HEK293T (cell line): ENCODE results near the gene PHF20.

ENCODE experiments used
- CTCF ChIA-PET: fragments of 350-600 bp; formaldehyde crosslinking; extraction: SDS; loops from one replicate; lab custom pipeline; 2021; ENCODE audit warnings: antibody characterized with exemption, inconsistent platforms; lab: Yijun Ruan, JAX
- POLR2A ChIA-PET: fragments of 350-600 bp; formaldehyde crosslinking; extraction: SDS; loops from one replicate; lab custom pipeline; 2020; ENCODE audit warnings: antibody characterized with exemption, inconsistent platforms; lab: Yijun Ruan, JAX
- DNase-seq: peaks from one replicate; pipeline ENCODE4 v3.0.0; 2012; ENCODE audit warnings: mixed read lengths; ENCODE audit errors: extremely low spot score
- ARNT ChIP-seq: fragments of 450-650 bp; IDR thresholded peaks from 2 replicates; pipeline ENCODE4 v1.6.1; 2017; ENCODE audit warnings: mild to moderate bottlenecking
- BHLHE40 ChIP-seq: fragments of 450-650 bp; IDR thresholded peaks from 2 replicates; pipeline ENCODE4 v1.6.1; 2016; ENCODE audit warnings: mild to moderate bottlenecking, moderate library complexity, borderline replicate concordance
- CTBP1 ChIP-seq: fragments of 450-650 bp; IDR thresholded peaks from 2 replicates; pipeline ENCODE4 v1.6.1; 2016; ENCODE audit warnings: borderline replicate concordance
- ELF4 ChIP-seq: fragments of 450-650 bp; IDR thresholded peaks from 2 replicates; pipeline ENCODE4 v1.6.1; 2017; ENCODE audit warnings: antibody characterized with exemption
- FOXA1 ChIP-seq: fragments of 450-650 bp; IDR thresholded peaks from 2 replicates; pipeline ENCODE4 v1.6.1; 2016; ENCODE audit warnings: mild to moderate bottlenecking
- FOXK2 ChIP-seq: fragments of 450-650 bp; IDR thresholded peaks from 2 replicates; pipeline ENCODE4 v1.6.1; 2016; ENCODE audit warnings: mild to moderate bottlenecking
- FOXM1 ChIP-seq: fragments of 450-650 bp; IDR thresholded peaks from 2 replicates; pipeline ENCODE4 v1.6.1; 2017; ENCODE audit warnings: mild to moderate bottlenecking, borderline replicate concordance
- HDGF ChIP-seq: fragments of 450-650 bp; IDR thresholded peaks from 2 replicates; pipeline ENCODE4 v1.6.1; 2017; ENCODE audit warnings: antibody characterized with exemption, borderline replicate concordance
- L3MBTL2 ChIP-seq: fragments of 450-650 bp; conservative IDR thresholded peaks from 2 replicates; pipeline ENCODE4 v1.6.1; 2016; ENCODE audit warnings: mild to moderate bottlenecking
- LEF1 ChIP-seq: fragments of 450-650 bp; IDR thresholded peaks from 2 replicates; pipeline ENCODE4 v1.6.1; 2017; ENCODE audit warnings: mild to moderate bottlenecking, borderline replicate concordance
- NFRKB ChIP-seq: fragments of 450-650 bp; IDR thresholded peaks from 2 replicates; pipeline ENCODE4 v1.6.1; 2016; ENCODE audit warnings: mild to moderate bottlenecking, moderate library complexity
- SP1 ChIP-seq: fragments of 450-650 bp; IDR thresholded peaks from 2 replicates; pipeline ENCODE4 v1.6.1; 2017
- SUZ12 ChIP-seq: fragments of 450-650 bp; IDR thresholded peaks from 2 replicates; pipeline ENCODE4 v1.6.1; 2016; ENCODE audit warnings: mild to moderate bottlenecking
- TARDBP ChIP-seq: fragments of 450-650 bp; IDR thresholded peaks from 2 replicates; pipeline ENCODE4 v1.6.1; 2016
- ZNF384 ChIP-seq: fragments of 450-650 bp; IDR thresholded peaks from 2 replicates; pipeline ENCODE4 v1.6.1; 2016
- TF ChIP-seq, protein P1 (sequence below): fragments of 450-650 bp; IDR thresholded peaks from 2 replicates; pipeline ENCODE4 v1.6.1; 2016

The PHF20 gene

GRCh38 chr20:35904982-35905663, 133.3 kb downstream of the PHF20 start:
- ChIA-PET POLR2A (no interaction called here), CTCF (no interaction called here)
- DNase-seq, result no peak
- TF ChIP-seq L3MBTL2, result no peak
- no peak for TF ChIP-seq FOXM1
- no peak for TF ChIP-seq SUZ12
- TF ChIP-seq TARDBP, result no peak
- no peak for TF ChIP-seq HDGF
- TF ChIP-seq FOXK2, result no peak
- TF ChIP-seq ELF4, result no peak
- no peak for TF ChIP-seq SP1
- TF ChIP-seq FOXA1, result no peak
- TF ChIP-seq, protein P1, sequence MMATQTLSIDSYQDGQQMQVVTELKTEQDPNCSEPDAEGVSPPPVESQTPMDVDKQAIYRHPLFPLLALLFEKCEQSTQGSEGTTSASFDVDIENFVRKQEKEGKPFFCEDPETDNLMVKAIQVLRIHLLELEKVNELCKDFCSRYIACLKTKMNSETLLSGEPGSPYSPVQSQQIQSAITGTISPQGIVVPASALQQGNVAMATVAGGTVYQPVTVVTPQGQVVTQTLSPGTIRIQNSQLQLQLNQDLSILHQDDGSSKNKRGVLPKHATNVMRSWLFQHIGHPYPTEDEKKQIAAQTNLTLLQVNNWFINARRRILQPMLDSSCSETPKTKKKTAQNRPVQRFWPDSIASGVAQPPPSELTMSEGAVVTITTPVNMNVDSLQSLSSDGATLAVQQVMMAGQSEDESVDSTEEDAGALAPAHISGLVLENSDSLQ, result no peak
- TF ChIP-seq ARNT, result no peak
- no peak for TF ChIP-seq LEF1
- no peak for TF ChIP-seq NFRKB
- no peak for TF ChIP-seq CTBP1

- CTCF ChIA-PET, result interaction anchor here (0.9 kb wide), 1 partner anchor 47 kb away, joined by 4 read pairs; the partner anchor contains the start of gene SCAND1
- no peak for DNase-seq
- POLR2A ChIA-PET, result interaction anchor here (1.2 kb wide), 1 partner anchor 165 kb away, joined by 3 read pairs; the partner anchor contains the start of gene RBM39
These were observed 135.3 kb downstream of the PHF20 start for GRCh38 chr20:35907017-35907701.

GRCh38 chr20:35908007-35908406, 136.2 kb downstream of the PHF20 start:
- CTCF ChIA-PET, result no interaction called here
- TF ChIP-seq L3MBTL2 (no peak), FOXA1 (no peak), NFRKB (no peak), SUZ12 (no peak)
- no peak for DNase-seq
- POLR2A ChIA-PET, result no interaction called here

More at GRCh38 chr20:35907017-35907701, 135.3 kb downstream of the PHF20 start:
- TF ChIP-seq ARNT (no peak), TARDBP (no peak), ELF4 (no peak), CTBP1 (no peak), SP1 (no peak), FOXA1 (no peak), NFRKB (no peak), FOXK2 (no peak)
- TF ChIP-seq, protein P1, result no peak

DNA sequence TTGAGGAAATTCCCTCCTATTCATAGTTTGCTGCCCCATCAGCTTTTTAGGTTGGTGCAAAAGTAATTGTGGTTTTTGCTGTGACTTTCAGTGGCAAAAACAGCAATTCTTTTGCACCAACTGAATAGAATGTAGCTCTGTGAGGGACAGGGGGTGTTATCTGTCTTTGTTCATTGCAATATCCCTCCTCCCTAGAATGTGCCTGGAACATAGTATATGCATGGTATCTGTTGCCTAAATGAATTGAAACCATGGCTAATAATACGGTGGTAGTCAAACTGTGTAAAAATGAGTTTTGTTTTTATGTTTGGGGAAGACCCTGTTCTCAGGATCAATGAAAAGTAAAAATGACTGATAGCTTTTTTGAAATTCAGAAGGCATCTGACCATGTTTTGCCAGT, 137.4 kb downstream of the PHF20 start:
- TF ChIP-seq, protein P1, result no peak
- no peak for TF ChIP-seq SUZ12
- TF ChIP-seq FOXA1, result no peak
- no peak for TF ChIP-seq FOXK2
- no peak for TF ChIP-seq NFRKB
- TF ChIP-seq LEF1, result no peak
- TF ChIP-seq BHLHE40, result no peak
- no peak for TF ChIP-seq SP1
- no peak for TF ChIP-seq ZNF384
- TF ChIP-seq ARNT, result no peak
- no peak for TF ChIP-seq ELF4
- no peak for TF ChIP-seq CTBP1
- no peak for TF ChIP-seq FOXM1
- no peak for DNase-seq
- POLR2A ChIA-PET, result no interaction called here
- CTCF ChIA-PET, result no interaction called here

DNA sequence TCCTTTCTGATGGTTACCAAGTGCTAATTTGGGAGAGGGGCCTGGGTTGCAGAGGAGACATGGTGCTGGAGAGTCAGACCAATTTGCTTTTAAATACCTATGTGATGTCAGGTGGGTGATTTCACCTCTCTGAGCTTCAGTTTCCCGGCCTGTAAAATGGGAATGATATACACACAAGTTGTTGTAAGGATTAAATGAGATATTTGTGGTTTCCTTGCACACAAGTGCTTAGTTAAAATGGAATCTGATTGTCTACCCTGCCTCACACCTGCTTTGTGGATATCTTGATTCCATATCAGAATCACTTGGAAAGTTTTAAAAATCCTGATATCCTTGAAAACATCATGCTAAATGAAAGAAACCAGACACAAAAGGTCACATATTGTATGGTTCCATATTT, 138.0 kb downstream of the PHF20 start:
- no peak for DNase-seq
- CTCF ChIA-PET, result no interaction called here

More for the DNA sequence above, 138.0 kb downstream of the PHF20 start:
- POLR2A ChIA-PET, result no interaction called here
- no peak for TF ChIP-seq ZNF384
- no peak for TF ChIP-seq FOXA1
- no peak for TF ChIP-seq L3MBTL2
- no peak for TF ChIP-seq LEF1
- TF ChIP-seq TARDBP, result no peak
- TF ChIP-seq, protein P1, result no peak
- no peak for TF ChIP-seq FOXK2
- TF ChIP-seq BHLHE40, result no peak
- TF ChIP-seq NFRKB, result no peak
